A673 (cell line): ENCODE measurements around the gene TFAP2A.

Experiments
- EZH2 ChIP-seq: fragments of 200-600 bp; sonication (generic); IDR thresholded peaks from 2 replicates; pipeline ENCODE4 v1.6.1; 2017; ENCODE audit warnings: borderline replicate concordance, low read depth, mild to moderate bottlenecking, mixed read lengths, antibody characterized with exemption, low read length; ENCODE audit not compliant: poor library complexity, severe bottlenecking
- TF ChIP-seq, protein P1 (sequence below): fragments of 300-800, 200-600 bp; sonication (generic); conservative IDR thresholded peaks from 2 replicates; pipeline ENCODE4 v1.5.1; 2017; ENCODE audit warnings: low read depth, mild to moderate bottlenecking, antibody characterized with exemption, low read length, moderate library complexity, mixed read lengths

DNA sequence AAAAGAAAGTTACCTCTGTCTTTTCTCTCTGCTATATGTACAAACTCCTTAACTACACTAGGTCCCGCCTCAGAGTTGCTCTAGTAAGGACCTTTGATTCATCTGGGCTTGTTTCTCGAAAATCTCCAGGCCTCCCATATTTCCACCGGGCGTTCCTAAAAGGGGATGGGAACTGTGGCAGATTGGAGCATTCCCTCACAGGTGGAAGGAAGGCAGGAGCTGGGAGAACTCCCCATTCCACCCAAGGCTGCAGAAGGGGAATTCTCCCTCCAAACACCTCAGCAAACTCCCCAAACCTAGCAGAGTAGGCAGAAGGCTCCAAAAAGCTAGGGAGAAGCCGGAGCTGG, 1.6 kb upstream of the TFAP2A start:
- TF ChIP-seq, protein P1, sequence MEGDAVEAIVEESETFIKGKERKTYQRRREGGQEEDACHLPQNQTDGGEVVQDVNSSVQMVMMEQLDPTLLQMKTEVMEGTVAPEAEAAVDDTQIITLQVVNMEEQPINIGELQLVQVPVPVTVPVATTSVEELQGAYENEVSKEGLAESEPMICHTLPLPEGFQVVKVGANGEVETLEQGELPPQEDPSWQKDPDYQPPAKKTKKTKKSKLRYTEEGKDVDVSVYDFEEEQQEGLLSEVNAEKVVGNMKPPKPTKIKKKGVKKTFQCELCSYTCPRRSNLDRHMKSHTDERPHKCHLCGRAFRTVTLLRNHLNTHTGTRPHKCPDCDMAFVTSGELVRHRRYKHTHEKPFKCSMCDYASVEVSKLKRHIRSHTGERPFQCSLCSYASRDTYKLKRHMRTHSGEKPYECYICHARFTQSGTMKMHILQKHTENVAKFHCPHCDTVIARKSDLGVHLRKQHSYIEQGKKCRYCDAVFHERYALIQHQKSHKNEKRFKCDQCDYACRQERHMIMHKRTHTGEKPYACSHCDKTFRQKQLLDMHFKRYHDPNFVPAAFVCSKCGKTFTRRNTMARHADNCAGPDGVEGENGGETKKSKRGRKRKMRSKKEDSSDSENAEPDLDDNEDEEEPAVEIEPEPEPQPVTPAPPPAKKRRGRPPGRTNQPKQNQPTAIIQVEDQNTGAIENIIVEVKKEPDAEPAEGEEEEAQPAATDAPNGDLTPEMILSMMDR: no peak
- no peak for TF ChIP-seq EZH2
